ENCODE data around the gene HOXD8. TPM values are rescaled to one million over a fixed set of nuclear protein-coding genes. Genes with fewer than 3 reads are reported as not detected.
A peak's percentile ranks its signal among the peaks of the same experiment; 100 is the strongest.

HOXD8 gene
- total RNA-seq, 1 donor from 2014 or later = not detected

- peaks cover 4% of the 10 kb centered on the region for H3K4me1 Mint-ChIP-seq (ENCODE audit: low read depth, unreplicated experiment)
- peaks cover 5% of the 10 kb centered on the region for H4K20me1 ChIP-seq (ENCODE audit: insufficient read depth, low read length)
- H2AFZ ChIP-seq (ENCODE audit: low read depth, low read length) = peak overlapping the region; percentile 55
Observed at GRCh38 chr2:176096986-176097819, 32.3 kb upstream of the HOXD8 start.

GRCh38 chr2:176097820-176098365 lies 31.6 kb upstream of the HOXD8 start:
- H3K36me3 Mint-ChIP-seq (ENCODE audit: low read depth, unreplicated experiment) = peaks cover 3% of the 10 kb centered on the region
- H3K27me3 Mint-ChIP-seq (ENCODE audit: low read depth, unreplicated experiment) = peaks cover 92% of the 10 kb centered on the region
- Histone ChIP-seq H2AFZ (ENCODE audit: low read depth, low read length) (no peak overlapping the region), H3K4me1 (ENCODE audit: insufficient read depth, low read length) (peaks cover 7% of the 10 kb centered on the region), H3K9ac (ENCODE audit: low read length) (no peak overlapping the region), H3K9me3 (ENCODE audit: insufficient read depth, low read depth, low read length) (peaks cover 21% of the 10 kb centered on the region), H3K79me2 (ENCODE audit: insufficient read depth, low read length) (no peaks in the 10 kb centered on the region), H3K4me3 (ENCODE audit: insufficient read depth, low read depth, low read length) (no peak overlapping the region), H3K36me3 (ENCODE audit: insufficient read depth, low read length) (no peaks in the 10 kb centered on the region), H3K27ac (ENCODE audit: low read depth, low read length) (no peak overlapping the region), H4K20me1 (ENCODE audit: insufficient read depth, low read length) (peaks cover 5% of the 10 kb centered on the region), H3K27me3 (ENCODE audit: insufficient read depth, low read length) (peaks cover 100% of the 10 kb centered on the region), H3K4me2 (ENCODE audit: low read length) (peak overlapping the region; percentile 76)
- peak overlapping the region; percentile 66 for H3K27ac Mint-ChIP-seq (ENCODE audit: unreplicated experiment)
- no peak for DNase-seq (ENCODE audit: low read depth)
- FAIRE-seq = no peak
- TF ChIP-seq CTCF (IDR thresholded peaks at IDR 0.05; ENCODE audit: insufficient read depth, low read depth, low read length) (no peak), EZH2 (IDR thresholded peaks at IDR 0.05; ENCODE audit: insufficient read depth, low read length) (peak; percentile 63)
- H3K4me3 Mint-ChIP-seq (ENCODE audit: unreplicated experiment) = peak overlapping the region; percentile 74
- peaks cover 27% of the 10 kb centered on the region for H3K9me3 Mint-ChIP-seq (ENCODE audit: unreplicated experiment)
- peaks cover 4% of the 10 kb centered on the region for H3K4me1 Mint-ChIP-seq (ENCODE audit: low read depth, unreplicated experiment)

More at GRCh38 chr2:176096986-176097819, 32.3 kb upstream of the HOXD8 start:
- Histone ChIP-seq H3K27ac (ENCODE audit: low read depth, low read length) (no peak overlapping the region), H3K9ac (ENCODE audit: low read length) (no peak overlapping the region), H3K36me3 (ENCODE audit: insufficient read depth, low read length) (no peaks in the 10 kb centered on the region), H3K79me2 (ENCODE audit: insufficient read depth, low read length) (no peaks in the 10 kb centered on the region), H3K9me3 (ENCODE audit: insufficient read depth, low read depth, low read length) (peaks cover 17% of the 10 kb centered on the region), H3K4me3 (ENCODE audit: insufficient read depth, low read depth, low read length) (peak overlapping the region; percentile 35), H3K4me1 (ENCODE audit: insufficient read depth, low read length) (peaks cover 7% of the 10 kb centered on the region), H3K27me3 (ENCODE audit: insufficient read depth, low read length) (peaks cover 95% of the 10 kb centered on the region), H3K4me2 (ENCODE audit: low read length) (peak overlapping the region; percentile 76)
- Mint-ChIP-seq H3K36me3 (ENCODE audit: low read depth, unreplicated experiment) (peaks cover 3% of the 10 kb centered on the region), H3K27me3 (ENCODE audit: low read depth, unreplicated experiment) (peaks cover 85% of the 10 kb centered on the region), H3K27ac (ENCODE audit: unreplicated experiment) (peak overlapping the region; percentile 66), H3K4me3 (ENCODE audit: unreplicated experiment) (peak overlapping the region; percentile 74), H3K9me3 (ENCODE audit: unreplicated experiment) (peaks cover 25% of the 10 kb centered on the region)
- FAIRE-seq = no peak
- TF ChIP-seq EZH2 (IDR thresholded peaks at IDR 0.05; ENCODE audit: insufficient read depth, low read length) (peak; percentile 74), CTCF (IDR thresholded peaks at IDR 0.05; ENCODE audit: insufficient read depth, low read depth, low read length) (peak; percentile 61)
- no peak for DNase-seq (ENCODE audit: low read depth)
